SHP77 treated with DMSO at 0.1 percent for 48 hours (cell line): ENCODE data around the gene LTK.

Source experiments
- DNase-seq: peaks from one replicate; lab custom pipeline; 2025; lab: John Stamatoyannopoulos, UW

Gene LTK

DNA sequence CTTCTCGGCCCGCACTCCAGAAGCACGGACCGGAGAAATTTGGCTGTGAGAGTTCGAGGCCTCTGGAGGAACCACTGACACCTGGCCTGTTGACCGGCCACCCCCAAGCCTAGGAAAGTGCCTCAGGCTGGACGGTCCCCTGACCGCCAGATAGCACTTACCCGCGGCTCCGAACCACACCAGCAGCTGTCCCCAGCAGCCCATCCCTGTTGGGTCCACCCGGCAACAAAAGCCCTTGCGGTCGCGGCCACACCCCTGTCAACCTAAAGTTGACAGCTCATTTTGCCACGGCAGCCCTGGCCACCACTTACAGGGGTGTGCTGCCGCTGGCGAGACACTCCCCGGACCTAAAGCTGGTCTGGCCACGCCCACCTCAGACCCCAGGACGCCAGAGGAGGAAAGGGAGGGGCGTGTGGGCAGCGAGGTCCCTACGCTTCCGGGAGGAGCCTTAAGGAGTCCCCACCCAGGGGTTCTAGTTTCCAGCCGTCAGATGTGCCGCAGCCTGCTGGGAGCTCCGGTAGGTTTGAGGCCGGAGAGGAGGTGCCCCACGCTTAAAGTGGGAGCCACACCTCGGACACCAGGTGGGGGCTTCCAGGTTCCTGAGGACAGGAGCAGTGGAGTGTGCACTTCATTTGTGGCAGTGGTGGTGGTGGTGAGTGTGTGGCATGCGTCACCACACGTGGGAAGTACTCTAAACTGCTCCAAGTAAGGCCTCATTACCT, at the start of gene LTK:
Gene LTK, minus strand, starts transcription at position 322 of the 722 bp plus-strand sequence. Its CDS starts 118 bp downstream, at position 204.
- no peak for DNase-seq

DNA sequence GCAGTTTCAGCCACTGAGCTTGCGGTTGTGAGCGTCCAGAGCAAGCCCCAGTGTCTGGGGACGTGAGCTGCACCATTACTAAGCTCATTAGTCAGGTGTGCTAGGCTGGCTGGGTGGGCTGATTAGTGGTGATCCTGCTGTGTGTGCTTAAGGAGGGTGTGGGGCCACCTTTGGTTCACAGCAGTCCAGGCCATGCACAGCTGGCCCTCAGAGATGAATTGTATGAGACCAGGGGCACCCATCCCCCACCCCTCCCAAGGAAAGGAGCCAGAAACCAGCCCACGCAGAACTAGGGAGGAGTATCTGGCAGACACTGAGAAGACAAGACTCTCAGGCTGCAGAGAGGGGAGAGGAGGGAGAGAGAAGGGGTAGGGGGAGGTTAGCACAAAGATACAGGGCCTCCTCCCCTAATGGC, 49.2 kb upstream of the LTK start:
- no peak for DNase-seq

- no peak for DNase-seq
Observed at GRCh38 chr15:41562244-41562643, 48.6 kb upstream of the LTK start.

DNA sequence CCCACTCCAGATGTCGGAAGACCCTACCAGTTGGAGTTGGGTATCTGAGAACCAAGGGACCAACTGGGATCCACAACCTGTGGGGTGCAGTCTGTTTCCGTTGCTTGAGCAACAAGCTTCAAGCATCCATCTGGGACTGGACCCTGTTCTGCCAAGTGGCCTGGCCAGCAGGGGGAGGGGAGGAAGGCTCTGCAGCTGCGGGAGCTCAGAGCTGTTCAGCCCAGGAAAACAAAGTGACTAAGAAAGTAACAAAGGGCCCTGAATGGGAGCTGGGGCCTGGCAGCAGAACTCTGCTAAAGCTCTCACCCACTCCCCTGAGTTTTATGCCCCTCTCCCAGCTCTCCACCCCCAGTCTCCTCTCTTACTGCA, 48.1 kb upstream of the LTK start:
- DNase-seq = no peak

DNA sequence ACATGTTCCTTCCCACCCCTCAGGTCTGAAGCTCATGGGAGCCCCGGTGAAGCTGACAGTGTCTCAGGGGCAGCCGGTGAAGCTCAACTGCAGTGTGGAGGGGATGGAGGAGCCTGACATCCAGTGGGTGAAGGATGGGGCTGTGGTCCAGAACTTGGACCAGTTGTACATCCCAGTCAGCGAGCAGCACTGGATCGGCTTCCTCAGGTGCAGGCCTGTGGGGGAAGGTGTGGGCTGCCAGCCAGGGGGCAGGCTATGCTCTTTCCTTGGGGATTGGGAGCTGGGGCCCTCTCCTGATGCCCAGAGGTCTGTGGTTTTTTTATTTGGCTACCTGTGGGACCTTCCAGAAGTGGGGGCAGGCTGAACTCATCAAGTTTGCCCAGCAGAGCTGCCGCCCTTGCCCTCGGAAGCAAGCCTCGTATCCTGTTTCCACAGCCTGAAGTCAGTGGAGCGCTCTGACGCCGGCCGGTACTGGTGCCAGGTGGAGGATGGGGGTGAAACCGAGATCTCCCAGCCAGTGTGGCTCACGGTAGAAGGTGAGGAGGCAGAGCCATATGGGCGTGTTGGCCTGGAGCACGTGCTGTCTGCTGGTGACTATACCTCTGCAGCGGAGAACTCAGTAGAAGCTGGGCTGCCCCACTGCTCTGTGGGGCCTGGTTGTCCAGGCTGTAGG, 47.6 kb upstream of the LTK start:
- DNase-seq = no peak

GRCh38 chr15:41560572-41560874, 46.9 kb upstream of the LTK start:
- no peak for DNase-seq

GRCh38 chr15:41559239-41559782, 45.7 kb upstream of the LTK start:
- no peak for DNase-seq

GRCh38 chr15:41558400-41559238, 45.0 kb upstream of the LTK start, which contains the start of gene TYRO3:
Gene TYRO3 (plus strand): TSS chr15:41559212. CDS start chr15:41559258, 46 bp downstream.
- no peak for DNase-seq

DNA sequence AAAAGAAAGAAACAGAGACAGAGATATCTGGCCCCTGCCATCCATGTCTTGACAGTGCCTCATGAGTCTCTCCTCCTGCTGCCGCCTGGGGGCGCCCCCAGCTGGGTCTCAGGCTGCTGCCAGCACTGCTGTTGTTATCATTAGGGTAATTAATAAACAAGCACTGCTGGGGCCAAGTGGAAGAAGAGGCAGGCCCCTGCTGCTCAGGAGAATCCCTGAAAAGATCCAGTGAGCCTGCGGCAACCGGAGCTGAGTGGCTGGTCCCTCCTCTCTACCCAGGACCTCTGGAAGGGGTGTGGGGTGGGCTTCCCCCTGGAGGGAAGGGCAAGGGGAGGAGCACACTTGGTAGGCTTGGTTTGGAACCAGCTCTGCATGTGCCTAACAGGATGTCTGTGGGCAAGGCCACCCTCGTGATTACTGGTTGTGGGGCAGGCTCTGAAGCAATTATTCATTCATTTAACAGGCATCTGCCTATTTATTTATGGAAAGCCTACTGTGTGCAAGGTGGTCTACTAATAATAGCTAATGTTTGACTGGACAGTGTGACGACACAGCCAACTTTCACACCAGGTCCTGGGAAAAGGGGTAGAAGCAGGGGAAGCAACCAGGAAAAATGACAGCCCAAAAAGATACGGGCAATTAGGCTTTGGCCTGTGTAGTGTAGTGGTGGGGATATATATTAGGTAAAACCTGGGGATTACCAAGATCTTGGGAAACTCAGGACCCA, 44.2 kb upstream of the LTK start:
- DNase-seq = peak; percentile 42

- no peak for DNase-seq
Observed at GRCh38 chr15:41556677-41557076, 43.0 kb upstream of the LTK start.

GRCh38 chr15:41554915-41555314, 41.3 kb upstream of the LTK start:
- no peak for DNase-seq

GRCh38 chr15:41554343-41554742, 40.7 kb upstream of the LTK start:
- no peak for DNase-seq

GRCh38 chr15:41553731-41554130, 40.1 kb upstream of the LTK start:
- no peak for DNase-seq

DNA sequence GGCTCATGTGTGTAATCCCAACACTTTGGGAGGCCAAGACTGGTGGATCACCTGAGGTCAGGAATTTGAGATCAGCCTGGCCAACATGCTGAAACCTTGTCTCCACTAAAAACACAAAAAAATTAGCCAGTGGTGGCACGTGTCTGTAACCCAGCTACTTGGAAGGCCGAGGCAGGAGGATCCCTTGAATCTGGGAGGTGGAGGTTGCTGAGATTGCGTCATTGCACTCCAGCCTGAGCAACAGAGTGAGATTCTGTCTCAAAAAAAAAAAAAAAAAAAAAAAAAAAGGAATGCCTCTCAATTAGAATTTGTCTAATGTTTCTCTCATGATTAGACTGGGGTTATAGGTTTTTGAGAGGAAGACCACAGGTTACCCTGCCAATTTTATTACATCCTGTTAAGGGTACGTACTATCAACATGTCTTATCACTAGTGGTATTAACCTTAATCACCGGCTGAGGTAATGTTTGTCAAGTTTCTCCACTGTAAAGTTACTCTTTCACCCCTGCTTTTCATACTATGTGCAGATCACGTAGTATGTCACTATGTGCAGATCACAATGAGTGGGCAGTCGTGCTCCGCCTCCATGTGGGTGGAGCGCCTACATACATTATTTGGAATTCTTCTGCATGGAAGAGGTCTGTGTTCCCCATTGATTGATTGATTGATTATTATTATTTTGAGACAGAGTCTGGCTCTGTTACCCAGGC, 36.6 kb upstream of the LTK start:
- DNase-seq = no peak

DNA sequence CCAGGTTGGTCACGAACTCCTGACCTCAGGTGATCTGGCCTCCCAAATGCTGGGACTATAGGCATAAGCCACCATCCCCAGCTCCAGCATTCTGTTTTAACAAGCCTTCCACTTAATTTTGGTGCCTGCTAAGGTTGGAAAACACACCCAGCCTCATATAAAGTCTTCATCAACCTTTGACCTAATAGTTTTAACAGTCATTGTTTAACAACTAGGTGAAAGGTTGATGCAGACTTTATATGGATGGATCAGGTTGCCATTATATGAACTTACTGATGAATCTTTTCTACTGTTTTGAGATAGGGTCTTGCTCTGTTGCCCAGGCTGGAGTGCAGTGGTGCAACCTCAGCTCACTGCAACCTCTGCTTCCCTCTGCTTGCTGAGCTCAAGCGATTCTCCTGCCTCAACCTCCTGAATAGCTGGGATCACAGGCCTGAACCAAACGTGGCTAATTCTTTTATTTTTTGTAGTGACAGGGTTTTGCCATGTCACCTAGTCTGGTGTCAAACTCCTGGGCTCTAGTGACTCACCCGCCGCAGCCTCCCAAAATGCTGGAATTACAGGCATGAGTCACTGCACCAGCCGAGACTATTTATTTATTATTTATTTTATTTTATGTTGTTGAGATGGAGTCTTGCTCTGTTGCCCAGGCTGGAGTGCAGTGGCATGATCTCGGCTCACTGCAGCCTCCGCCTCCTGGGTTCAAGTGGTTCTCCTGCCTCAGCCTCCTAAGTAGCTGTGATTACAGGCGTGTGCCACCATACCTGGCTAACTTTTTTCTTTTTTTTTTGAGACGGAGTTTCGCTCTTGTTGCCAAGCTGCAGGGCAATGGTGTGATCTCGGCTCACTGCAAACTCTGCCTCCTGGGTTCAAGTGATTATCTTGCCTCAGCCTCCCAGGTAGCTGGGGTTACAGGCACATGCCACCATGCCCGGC, 33.5 kb upstream of the LTK start:
- DNase-seq = no peak

- no peak for DNase-seq
Observed at GRCh38 chr15:41545218-41545617, 31.6 kb upstream of the LTK start.

GRCh38 chr15:41544650-41545015, 31.0 kb upstream of the LTK start:
- DNase-seq = no peak

DNA sequence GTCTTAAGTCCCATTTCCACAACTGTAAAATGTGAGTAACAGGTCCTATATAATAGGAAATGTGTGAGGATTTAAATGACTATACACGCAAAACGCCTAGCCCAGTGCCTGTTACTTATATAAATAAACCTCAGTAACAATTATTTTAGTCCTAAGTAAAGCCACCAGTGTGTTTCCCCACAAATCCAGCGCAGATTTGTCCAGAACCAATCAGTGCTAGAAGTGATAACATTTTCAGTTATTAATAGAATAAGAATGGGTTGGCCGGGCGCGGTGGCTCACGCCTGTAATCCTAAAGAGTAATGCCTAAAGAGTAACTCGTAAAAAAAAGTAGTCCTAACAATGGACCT, 29.9 kb upstream of the LTK start:
- DNase-seq = no peak

DNA sequence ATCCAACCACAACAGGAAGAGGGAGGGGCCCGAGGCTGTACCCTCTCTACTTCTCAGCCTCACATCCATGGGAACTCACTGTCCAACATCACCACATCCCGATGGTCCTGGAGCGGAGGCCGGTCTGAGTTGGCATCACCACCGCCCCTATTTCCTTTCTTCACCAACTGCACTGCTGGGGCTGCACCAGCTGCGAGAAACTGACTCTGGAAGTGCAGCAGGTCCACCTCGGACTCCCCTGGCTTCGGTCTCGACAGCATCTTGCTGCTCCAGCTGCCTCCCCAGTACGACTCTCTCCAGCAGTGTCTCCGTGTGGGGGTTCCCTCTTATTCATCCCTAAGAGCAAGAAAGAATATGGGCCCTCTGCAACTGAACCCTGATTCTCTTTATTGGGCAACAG, 23.2 kb upstream of the LTK start:
- DNase-seq = no peak

- DNase-seq = no peak
Observed at GRCh38 chr15:41535544-41535943, 21.9 kb upstream of the LTK start.
